Measurements from ENCODE around the gene RIMKLA. TPM values are rescaled to one million over a fixed set of nuclear protein-coding genes. Genes with fewer than 3 reads are reported as not detected.
A peak's percentile ranks its signal among the peaks of the same experiment; 100 is the strongest.

Gene RIMKLA
- total and polyA plus RNA-seq, 2 experiments from 2014 or later, result 8.1 to 21.8 TPM

DNA sequence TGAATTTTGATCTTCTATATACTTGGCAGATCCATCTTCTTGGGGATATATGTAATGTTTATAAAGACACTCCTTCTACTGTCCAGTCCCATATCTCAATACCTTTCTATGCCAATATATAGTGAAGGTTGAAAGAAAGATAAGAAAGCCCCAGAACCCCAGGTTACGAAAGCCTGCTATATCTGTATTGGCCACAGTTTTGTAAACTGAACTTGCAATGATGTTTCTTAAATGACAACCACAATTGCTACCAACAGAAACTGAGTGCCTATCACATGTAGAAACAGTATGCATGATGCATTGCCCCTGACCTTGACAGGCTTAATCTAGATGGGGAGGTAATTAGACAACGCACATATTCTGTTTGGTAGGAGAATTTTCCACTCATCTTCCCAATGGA, 7.8 kb upstream of the RIMKLA start:
- TF ChIP-seq, protein P1, sequence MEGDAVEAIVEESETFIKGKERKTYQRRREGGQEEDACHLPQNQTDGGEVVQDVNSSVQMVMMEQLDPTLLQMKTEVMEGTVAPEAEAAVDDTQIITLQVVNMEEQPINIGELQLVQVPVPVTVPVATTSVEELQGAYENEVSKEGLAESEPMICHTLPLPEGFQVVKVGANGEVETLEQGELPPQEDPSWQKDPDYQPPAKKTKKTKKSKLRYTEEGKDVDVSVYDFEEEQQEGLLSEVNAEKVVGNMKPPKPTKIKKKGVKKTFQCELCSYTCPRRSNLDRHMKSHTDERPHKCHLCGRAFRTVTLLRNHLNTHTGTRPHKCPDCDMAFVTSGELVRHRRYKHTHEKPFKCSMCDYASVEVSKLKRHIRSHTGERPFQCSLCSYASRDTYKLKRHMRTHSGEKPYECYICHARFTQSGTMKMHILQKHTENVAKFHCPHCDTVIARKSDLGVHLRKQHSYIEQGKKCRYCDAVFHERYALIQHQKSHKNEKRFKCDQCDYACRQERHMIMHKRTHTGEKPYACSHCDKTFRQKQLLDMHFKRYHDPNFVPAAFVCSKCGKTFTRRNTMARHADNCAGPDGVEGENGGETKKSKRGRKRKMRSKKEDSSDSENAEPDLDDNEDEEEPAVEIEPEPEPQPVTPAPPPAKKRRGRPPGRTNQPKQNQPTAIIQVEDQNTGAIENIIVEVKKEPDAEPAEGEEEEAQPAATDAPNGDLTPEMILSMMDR (IDR thresholded peaks at IDR 0.05; ENCODE audit: low read depth, low read length), result no peak
- H3K27me3 ChIP-seq, result peaks cover 23% of the 10 kb centered on the region
- H3K4me1 ChIP-seq (ENCODE audit: low read depth), result no peaks in the 10 kb centered on the region
- H3K27ac ChIP-seq, result no peak overlapping the region
- no peak overlapping the region for H3K4me3 ChIP-seq
- DNase-seq (ENCODE audit: low read depth in 1 of 2, low spot score in 1 of 2), result no peak
- no peaks in the 10 kb centered on the region for H3K36me3 ChIP-seq
- no peaks in the 10 kb centered on the region for H3K9me3 ChIP-seq (ENCODE audit: low read depth)

- peaks cover 46% of the 10 kb centered on the region for H3K27me3 ChIP-seq
- TF ChIP-seq, protein P1 (IDR thresholded peaks at IDR 0.05; ENCODE audit: low read depth, low read length), result no peak
- DNase-seq (ENCODE audit: low read depth in 1 of 2, low spot score in 1 of 2), result peak; percentile 47 to 49
Observed at GRCh38 chr1:42379794-42380585, 602 bp upstream of the RIMKLA start.

GRCh38 chr1:42381280-42381673, 685 bp downstream of the RIMKLA start:
- no peak overlapping the region for H3K27ac ChIP-seq
- TF ChIP-seq, protein P1 (IDR thresholded peaks at IDR 0.05; ENCODE audit: low read depth, low read length), result no peak

More at GRCh38 chr1:42379794-42380585, 602 bp upstream of the RIMKLA start:
- Histone ChIP-seq H3K9me3 (ENCODE audit: low read depth) (no peaks in the 10 kb centered on the region), H3K4me3 (peak overlapping the region; percentile 99), H3K27ac (no peak overlapping the region), H3K36me3 (no peaks in the 10 kb centered on the region), H3K4me1 (ENCODE audit: low read depth) (peaks cover 6% of the 10 kb centered on the region)

DNA sequence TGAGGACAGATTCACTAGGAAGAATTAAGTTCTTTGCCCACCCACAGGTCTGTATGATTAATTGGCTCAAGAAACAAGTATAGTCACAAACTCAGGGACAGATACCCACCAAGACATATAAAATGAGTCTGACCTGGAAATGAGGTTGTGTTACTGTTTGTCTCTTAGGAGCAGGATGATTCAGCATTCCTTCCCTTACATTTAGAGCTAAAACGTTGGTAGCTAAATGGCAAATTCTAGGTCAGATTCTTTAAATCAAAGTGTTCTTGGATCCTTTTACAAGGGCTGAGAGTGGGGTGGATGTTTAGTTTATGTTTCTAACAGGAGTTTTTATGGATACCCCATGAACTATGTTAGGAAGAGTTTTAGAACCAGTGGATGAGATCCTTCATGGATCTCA, 4.7 kb downstream of the RIMKLA start:
- Histone ChIP-seq H3K4me3 (no peak overlapping the region), H3K4me1 (ENCODE audit: low read depth) (peaks cover 6% of the 10 kb centered on the region), H3K27ac (no peak overlapping the region), H3K9me3 (ENCODE audit: low read depth) (no peaks in the 10 kb centered on the region), H3K27me3 (peaks cover 25% of the 10 kb centered on the region), H3K36me3 (no peaks in the 10 kb centered on the region)
- DNase-seq (ENCODE audit: low read depth in 1 of 2, low spot score in 1 of 2), result peak in 1 of 2 donors; percentile 3
- TF ChIP-seq, protein P1 (IDR thresholded peaks at IDR 0.05; ENCODE audit: low read depth, low read length), result no peak

More at GRCh38 chr1:42381280-42381673, 685 bp downstream of the RIMKLA start:
- Histone ChIP-seq H3K36me3 (no peaks in the 10 kb centered on the region), H3K9me3 (ENCODE audit: low read depth) (no peaks in the 10 kb centered on the region), H3K4me3 (peak overlapping the region; percentile 99), H3K4me1 (ENCODE audit: low read depth) (peaks cover 6% of the 10 kb centered on the region), H3K27me3 (peaks cover 43% of the 10 kb centered on the region)
- no peak for DNase-seq (ENCODE audit: low read depth in 1 of 2, low spot score in 1 of 2)

DNA sequence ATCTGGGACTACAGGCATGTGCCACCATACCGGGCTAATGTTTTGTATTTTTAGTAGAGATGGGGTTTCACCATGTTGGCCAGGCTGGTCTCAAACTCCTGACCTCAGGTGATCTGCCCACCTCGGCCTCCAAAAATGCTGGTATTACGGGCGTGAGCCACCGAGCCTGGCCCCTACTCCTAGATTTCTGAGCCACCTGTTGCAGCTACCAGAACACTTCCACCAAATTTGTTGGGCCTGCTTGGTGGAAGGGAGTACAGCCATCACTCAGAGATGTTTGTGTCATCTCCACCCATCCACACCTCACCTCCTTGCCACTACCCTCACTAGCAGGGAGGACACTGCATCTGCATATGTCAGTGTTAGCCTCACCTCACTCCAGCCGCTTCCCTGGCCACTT, 5.5 kb downstream of the RIMKLA start:
- H3K27ac ChIP-seq, result no peak overlapping the region
- H3K27me3 ChIP-seq, result peaks cover 23% of the 10 kb centered on the region
- DNase-seq (ENCODE audit: low read depth in 1 of 2, low spot score in 1 of 2), result no peak
- TF ChIP-seq, protein P1 (IDR thresholded peaks at IDR 0.05; ENCODE audit: low read depth, low read length), result no peak
- H3K36me3 ChIP-seq, result no peaks in the 10 kb centered on the region
- H3K9me3 ChIP-seq (ENCODE audit: low read depth), result no peaks in the 10 kb centered on the region
- H3K4me1 ChIP-seq (ENCODE audit: low read depth), result peaks cover 6% of the 10 kb centered on the region
- no peak overlapping the region for H3K4me3 ChIP-seq

Measured in cardiac muscle cell (in vitro differentiated cells and primary cell).